ENCODE data around the gene CYP26C1. TPM values are rescaled to one million over a fixed set of nuclear protein-coding genes. Genes with fewer than 3 reads are reported as not detected.
A peak's percentile ranks its signal among the peaks of the same experiment; 100 is the strongest.

The CYP26C1 gene
- total RNA-seq, 1 experiment from 2014 or later: 0.11 TPM

GRCh38 chr10:93096901-93097300 is 36.3 kb downstream of the CYP26C1 start:
- no peak for TF ChIP-seq TEAD4 (CRISPR knock-in tag; IDR thresholded peaks at IDR 0.05)
- no peak for TF ChIP-seq FOXJ3 (CRISPR knock-in tag; IDR thresholded peaks at IDR 0.05; ENCODE audit: borderline replicate concordance)
- no peak for TF ChIP-seq ZNF138 (CRISPR knock-in tag; conservative IDR thresholded peaks at IDR 0.05)
- no peak for TF ChIP-seq SMAD4 (CRISPR knock-in tag; IDR thresholded peaks at IDR 0.05)
- TF ChIP-seq CBFB (CRISPR knock-in tag; IDR thresholded peaks at IDR 0.05; ENCODE audit: low read depth): no peak
- TF ChIP-seq AR (CRISPR knock-in tag; IDR thresholded peaks at IDR 0.05): no peak
- ChIA-PET CTCF (interaction anchor here (1.1 kb wide), 1 partner anchor 19 kb away, joined by 8 read pairs; no protein-coding TSS in a partner anchor), POLR2A (no interaction called here)
- no peak for ATAC-seq
- H3K4me3 Mint-ChIP-seq: no peak overlapping the region
- H3K9me3 Mint-ChIP-seq: peaks cover 6% of the 10 kb centered on the region
- H3K36me3 Mint-ChIP-seq: no peaks in the 10 kb centered on the region
- H3K4me1 Mint-ChIP-seq: peaks cover 5% of the 10 kb centered on the region
- DNase-seq (ENCODE audit: low spot score): no peak
- H3K27ac Mint-ChIP-seq: no peak overlapping the region
- peaks cover 2% of the 10 kb centered on the region; the same call in 1 of the 2 replicates for H3K27me3 Mint-ChIP-seq (ENCODE audit: low read depth)

- Mint-ChIP-seq H3K27ac (no peak overlapping the region), H3K4me3 (no peak overlapping the region), H3K27me3 (ENCODE audit: low read depth) (peaks cover 2% of the 10 kb centered on the region; the same call in 1 of the 2 replicates), H3K9me3 (peaks cover 7% of the 10 kb centered on the region), H3K36me3 (no peaks in the 10 kb centered on the region), H3K4me1 (peaks cover 5% of the 10 kb centered on the region)
- ChIA-PET POLR2A (no interaction called here), CTCF (interaction anchor here (1.1 kb wide), 1 partner anchor 18 kb away, joined by 8 read pairs; no protein-coding TSS in a partner anchor)
- DNase-seq (ENCODE audit: low spot score) (no peak), ATAC-seq (peak; percentile 39)
- TF ChIP-seq AFF4 (CRISPR knock-in tag; IDR thresholded peaks at IDR 0.05; ENCODE audit: borderline replicate concordance): no peak
- no peak for TF ChIP-seq FOXP4 (CRISPR knock-in tag; IDR thresholded peaks at IDR 0.05)
- TF ChIP-seq IRF2 (CRISPR knock-in tag; IDR thresholded peaks at IDR 0.05; ENCODE audit: borderline replicate concordance, low read depth): no peak
- TF ChIP-seq OVOL2 (CRISPR knock-in tag; IDR thresholded peaks at IDR 0.05; ENCODE audit: borderline replicate concordance): no peak
- no peak for TF ChIP-seq ZNF263 (CRISPR knock-in tag; IDR thresholded peaks at IDR 0.05; ENCODE audit: low read depth)
- TF ChIP-seq E2F5 (CRISPR knock-in tag; IDR thresholded peaks at IDR 0.05): no peak
- no peak for TF ChIP-seq HMGA2 (CRISPR knock-in tag; IDR thresholded peaks at IDR 0.05)
- no peak for TF ChIP-seq NFE2L1 (CRISPR knock-in tag; IDR thresholded peaks at IDR 0.05)
- TF ChIP-seq GRHL2 (CRISPR knock-in tag; IDR thresholded peaks at IDR 0.05; ENCODE audit: insufficient replicate concordance, severe bottlenecking): no peak
- no peak for TF ChIP-seq RORB (CRISPR knock-in tag; IDR thresholded peaks at IDR 0.05)
- TF ChIP-seq CREB1 (CRISPR knock-in tag; IDR thresholded peaks at IDR 0.05): no peak
- TF ChIP-seq SP1 (CRISPR knock-in tag; conservative IDR thresholded peaks at IDR 0.05): no peak
- no peak for TF ChIP-seq ZNF219 (CRISPR knock-in tag; IDR thresholded peaks at IDR 0.05; ENCODE audit: borderline replicate concordance)
- TF ChIP-seq ARID4B (CRISPR knock-in tag; IDR thresholded peaks at IDR 0.05; ENCODE audit: borderline replicate concordance): no peak
- no peak for TF ChIP-seq TEAD4 (CRISPR knock-in tag; IDR thresholded peaks at IDR 0.05)
- no peak for TF ChIP-seq USF2 (CRISPR knock-in tag; IDR thresholded peaks at IDR 0.05)
Measured at GRCh38 chr10:93097386-93097785, 36.8 kb downstream of the CYP26C1 start.

Data from WTC11 (cell line).